GM12892 (cell line): ENCODE data around the gene DSTYK.

Experiments used
- POLR2A ChIP-seq: IDR thresholded peaks from 2 replicates; pipeline ENCODE4 v1.6.1; 2011; ENCODE audit warnings: low read depth, low read length, control low read depth
- POLR2AphosphoS5 ChIP-seq: IDR thresholded peaks from 2 replicates; pipeline ENCODE4 v1.6.1; 2011; ENCODE audit warnings: low read depth, low read length, control low read depth
- TAF1 ChIP-seq: IDR thresholded peaks from 2 replicates; pipeline ENCODE4 v1.6.1; 2011; ENCODE audit warnings: low read depth, mild to moderate bottlenecking, control low read depth, low read length, borderline replicate concordance

- no peak for TF ChIP-seq POLR2AphosphoS5
- TF ChIP-seq POLR2A: no peak
- TF ChIP-seq TAF1: no peak
Measured at GRCh38 chr1:205152505-205152904, 59.0 kb downstream of the DSTYK start.
